OCI-LY7 (cell line): ENCODE measurements around the gene SLMAP. TPM values are rescaled to one million over a fixed set of nuclear protein-coding genes. Genes with fewer than 3 reads are reported as not detected.

ENCODE experiments used
- BruUV-seq: library from RNA; stranded (reverse); fragments of 400-500 nt; replicated peaks from 2 replicates; lab custom pipeline; 2021; lab: Mats Ljungman, UMichigan
- CTCF ChIA-PET: fragments of 300-600 bp; sonication (Branson Sonifier 250); formaldehyde crosslinking; loops from one replicate; lab custom pipeline; 2022; ENCODE audit warnings: antibody characterized with exemption; ENCODE audit not compliant: unreplicated experiment; lab: Charles Lee
- POLR2A ChIA-PET: fragments of 300-600 bp; sonication (Branson Sonifier 250); formaldehyde crosslinking; loops from one replicate; lab custom pipeline; 2022; ENCODE audit warnings: antibody characterized with exemption; lab: Charles Lee
- DNase-seq: peaks from one replicate; pipeline ENCODE4 v3.0.0-alpha.2; 2015; ENCODE audit warnings: low spot score
- H2AFZ ChIP-seq: fragments of 200-600 bp; sonication (generic), shearing (Covaris generic); 2 replicates; pipeline ENCODE4 v1.6.1; 2014; ENCODE audit warnings: mild to moderate bottlenecking, antibody characterized with exemption, low read length, moderate library complexity
- H3K27ac ChIP-seq: fragments of 200-600 bp; sonication (generic); 2 replicates; pipeline ENCODE4 v1.5.1; 2014; ENCODE audit warnings: mixed run types, low read depth, mild to moderate bottlenecking, moderate library complexity, low read length, inconsistent platforms; ENCODE audit not compliant: poor library complexity, severe bottlenecking
- H3K36me3 ChIP-seq: fragments of 200-600 bp; sonication (generic); 2 replicates; pipeline ENCODE4 v1.6.1; 2014; ENCODE audit warnings: mild to moderate bottlenecking, antibody characterized with exemption, low read length, moderate library complexity, mixed read lengths; ENCODE audit not compliant: insufficient read depth
- H3K4me1 ChIP-seq: fragments of 200-600 bp; sonication (generic); 2 replicates; pipeline ENCODE4 v1.5.1; 2014; ENCODE audit warnings: mild to moderate bottlenecking, low read length; ENCODE audit not compliant: insufficient read depth, poor library complexity, severe bottlenecking
- H3K4me2 ChIP-seq: fragments of 200-600 bp; sonication (generic); 2 replicates; pipeline ENCODE4 v1.6.1; 2014; ENCODE audit warnings: mild to moderate bottlenecking, low read length
- H3K4me3 ChIP-seq: fragments of 200-600 bp; sonication (generic); 2 replicates; pipeline ENCODE4 v1.5.1; 2014; ENCODE audit warnings: mild to moderate bottlenecking, low read depth, low read length; ENCODE audit not compliant: poor library complexity, severe bottlenecking
- H3K79me2 ChIP-seq: fragments of 200-600 bp; sonication (generic); 2 replicates; pipeline ENCODE4 v1.6.1; 2016; ENCODE audit warnings: low read depth, mild to moderate bottlenecking, low read length, moderate library complexity, mixed read lengths; ENCODE audit not compliant: insufficient read depth
- H3K9me2 ChIP-seq: fragments of 200-600 bp; sonication (generic); 2 replicates; pipeline ENCODE4 v1.6.1; 2016; ENCODE audit warnings: mild to moderate bottlenecking, low read length, mixed read lengths; ENCODE audit not compliant: insufficient read depth
- H3K9me3 ChIP-seq: fragments of 200-600 bp; sonication (generic); 2 replicates; pipeline ENCODE4 v1.6.1; 2014; ENCODE audit warnings: mild to moderate bottlenecking, mixed run types, low read length, mixed read lengths
- H4K20me1 ChIP-seq: fragments of 200-600 bp; sonication (generic); 2 replicates; pipeline ENCODE4 v1.6.1; 2014; ENCODE audit warnings: mild to moderate bottlenecking, antibody characterized with exemption, low read length, moderate library complexity, mixed read lengths; ENCODE audit not compliant: insufficient read depth
- CTCF ChIP-seq: fragments of 200-600 bp; sonication (generic); conservative IDR thresholded peaks from 2 replicates; pipeline ENCODE4 v1.5.1; 2014; ENCODE audit warnings: mild to moderate bottlenecking, antibody characterized with exemption, low read length, moderate library complexity, mixed read lengths
- EZH2phosphoT487 ChIP-seq: fragments of 200-600 bp; sonication (generic); IDR thresholded peaks from 2 replicates; pipeline ENCODE4 v1.6.1; 2018; ENCODE audit warnings: low read depth, borderline replicate concordance, mild to moderate bottlenecking, mixed run types, antibody characterized with exemption, low read length, moderate library complexity, mixed read lengths
- intact Hi-C: fragments of 100-400 bp; cut with micrococcal nuclease; formaldehyde crosslinking; loops from one replicate; pipeline ENCODE4 v1.10.0; 2022; ENCODE audit not compliant: unreplicated experiment
- total RNA-seq, 2 experiments: library from RNA; depleted of rRNA in 1 of 2; stranded (reverse); fragments of >200 nt in 1 of 2; shearing (Covaris generic) in 1 of 2; gene quantifications; 2 replicates each; pipeline ENCODE4 v1.2.3, GENCODE V29; 2014 to 2022

Gene SLMAP
- total RNA-seq, 2 experiments from 2014 or later: 41.6 to 68.4 TPM

GRCh38 chr3:57731311-57731710 lies 24.8 kb upstream of the SLMAP start:
- Histone ChIP-seq H3K9me3 (no peaks in the 10 kb centered on the region), H3K27ac (no peak overlapping the region), H3K4me3 (no peak overlapping the region), H3K4me2 (no peak overlapping the region), H2AFZ (no peak overlapping the region), H4K20me1 (no peaks in the 10 kb centered on the region), H3K9me2 (no peaks in the 10 kb centered on the region), H3K36me3 (no peaks in the 10 kb centered on the region), H3K4me1 (no peaks in the 10 kb centered on the region), H3K79me2 (no peaks in the 10 kb centered on the region)
- ChIA-PET CTCF (no interaction called here), POLR2A (interaction anchor here (0.7 kb wide), 1 partner anchor 857 kb away, joined by 3 read pairs; no protein-coding TSS in a partner anchor)
- BruUV-seq: no TSS peak
- intact Hi-C loops: no loop called here
- DNase-seq: no peak
- TF ChIP-seq EZH2phosphoT487: no peak
- TF ChIP-seq CTCF: no peak

GRCh38 chr3:57733790-57734189 lies 22.3 kb upstream of the SLMAP start:
- POLR2A ChIA-PET: no interaction called here
- H3K27ac ChIP-seq: no peak overlapping the region
- H3K4me3 ChIP-seq: no peak overlapping the region
- intact Hi-C loops: no loop called here
- no TSS peak for BruUV-seq
- H4K20me1 ChIP-seq: no peaks in the 10 kb centered on the region
- H3K4me2 ChIP-seq: no peak overlapping the region
- H3K9me2 ChIP-seq: no peaks in the 10 kb centered on the region
- no peak for DNase-seq
- no peak for TF ChIP-seq CTCF
- TF ChIP-seq EZH2phosphoT487: no peak
- no peaks in the 10 kb centered on the region for H3K4me1 ChIP-seq
- CTCF ChIA-PET: no interaction called here
- H3K9me3 ChIP-seq: no peaks in the 10 kb centered on the region
- no peaks in the 10 kb centered on the region for H3K36me3 ChIP-seq
- no peak overlapping the region for H2AFZ ChIP-seq
- H3K79me2 ChIP-seq: no peaks in the 10 kb centered on the region

GRCh38 chr3:57735405-57735804 lies 20.7 kb upstream of the SLMAP start:
- intact Hi-C loops: no loop called here
- POLR2A ChIA-PET: interaction anchor here (0.5 kb wide), 2 partner anchors 502 to 1214 kb away, joined by 3 read pairs; no protein-coding TSS in a partner anchor
- TF ChIP-seq CTCF (no peak), EZH2phosphoT487 (no peak)

More at GRCh38 chr3:57735405-57735804, 20.7 kb upstream of the SLMAP start:
- no TSS peak for BruUV-seq
- no peak for DNase-seq
- Histone ChIP-seq H3K79me2 (no peaks in the 10 kb centered on the region), H3K4me1 (no peaks in the 10 kb centered on the region), H3K9me2 (no peaks in the 10 kb centered on the region), H3K9me3 (no peaks in the 10 kb centered on the region), H3K27ac (no peak overlapping the region), H4K20me1 (no peaks in the 10 kb centered on the region), H3K4me2 (no peak overlapping the region), H3K36me3 (no peaks in the 10 kb centered on the region), H2AFZ (no peak overlapping the region), H3K4me3 (no peak overlapping the region)
- CTCF ChIA-PET: no interaction called here
